Stimulated activated CD4-positive, alpha-beta T cell treated with anti-CD3 and anti-CD28 coated beads, Interleukin-1b, Interleukin-23, amount 100 ng/mL, for 4 hours (primary cell): ENCODE measurements around the gene ARL17B.
"Not testable (repeated sequence)": the region's sequence is repeated elsewhere in the genome, so short reads cannot be mapped to it uniquely, and the experiment has no call there.

Source experiments
- DNase-seq, 2 donors: peaks; one replicate each; pipeline ENCODE4 v3.0.0-alpha.2; 2020; ENCODE audit warnings: low read depth in 2 of 2

Gene ARL17B

DNA sequence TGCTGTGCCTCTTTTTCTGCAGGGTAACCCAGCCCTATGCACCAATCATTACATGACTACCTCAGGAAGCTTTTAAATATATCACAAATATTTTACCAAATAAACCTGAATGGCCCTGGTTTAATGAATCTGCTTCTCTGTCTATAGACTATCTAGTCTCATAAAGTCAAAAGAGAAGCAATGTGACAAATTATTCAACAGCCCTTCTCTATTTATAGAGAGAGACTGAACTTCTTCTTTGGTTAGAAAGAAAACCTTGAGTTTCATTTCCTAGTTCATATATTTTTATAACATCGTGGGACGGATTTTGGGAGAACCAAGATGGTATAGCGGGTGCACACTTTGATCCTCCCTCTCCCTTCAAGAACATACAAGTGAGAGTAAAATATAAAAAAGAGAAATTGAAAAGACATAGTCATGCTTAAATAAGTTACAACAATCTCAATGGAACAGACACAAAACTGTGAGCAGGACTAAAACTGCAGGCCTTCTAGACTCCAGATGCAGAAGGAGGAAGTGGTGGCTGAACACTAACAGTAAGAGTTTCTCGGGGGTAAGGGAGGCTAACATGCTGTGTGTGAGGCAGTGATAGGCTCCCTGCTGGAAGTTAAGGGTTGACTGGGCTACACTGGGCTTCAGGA, 70.5 kb downstream of the ARL17B start:
- not testable (repeated sequence) for DNase-seq

DNA sequence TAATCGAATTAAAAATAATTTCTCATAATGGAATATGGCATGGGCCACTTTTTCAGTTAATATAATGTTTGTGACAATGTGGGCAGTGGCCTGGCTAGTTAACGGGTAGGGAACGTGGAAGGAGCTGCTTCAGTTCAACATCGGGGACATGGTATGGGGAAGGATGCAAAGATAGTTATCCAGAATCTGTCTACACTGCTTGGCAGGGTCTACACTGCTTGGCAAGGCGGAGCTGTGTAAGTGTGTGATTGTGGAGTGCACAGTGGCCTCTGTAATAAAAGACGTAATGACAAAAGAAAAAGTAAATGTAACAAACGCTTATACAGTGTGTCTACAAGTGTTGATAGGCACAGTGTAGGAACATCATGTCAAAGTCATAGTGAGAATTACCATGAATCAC, 74.0 kb downstream of the ARL17B start:
- not testable (repeated sequence) for DNase-seq

DNA sequence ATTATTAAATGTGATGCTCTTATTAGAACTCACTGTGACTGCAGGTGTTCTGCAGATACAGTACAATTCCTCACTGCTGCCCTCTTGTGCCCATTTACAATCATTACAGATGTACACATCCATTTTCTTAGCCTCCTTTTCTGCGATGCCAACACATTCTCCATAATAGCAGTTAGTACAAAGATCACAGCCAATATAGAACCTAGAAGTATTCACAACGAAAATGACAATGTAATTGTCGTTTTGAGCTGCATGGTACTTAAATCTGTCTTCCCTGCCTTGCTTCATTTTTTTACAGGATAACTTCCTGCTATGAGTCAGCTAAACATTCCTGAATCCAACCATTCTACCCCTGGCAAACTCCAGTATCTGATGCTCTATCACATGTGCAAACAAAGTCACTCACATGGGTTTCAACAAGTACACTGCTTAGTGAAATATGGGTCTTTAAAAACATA, 74.8 kb downstream of the ARL17B start:
- DNase-seq: peak in 1 of 2 donors; percentile 66

DNA sequence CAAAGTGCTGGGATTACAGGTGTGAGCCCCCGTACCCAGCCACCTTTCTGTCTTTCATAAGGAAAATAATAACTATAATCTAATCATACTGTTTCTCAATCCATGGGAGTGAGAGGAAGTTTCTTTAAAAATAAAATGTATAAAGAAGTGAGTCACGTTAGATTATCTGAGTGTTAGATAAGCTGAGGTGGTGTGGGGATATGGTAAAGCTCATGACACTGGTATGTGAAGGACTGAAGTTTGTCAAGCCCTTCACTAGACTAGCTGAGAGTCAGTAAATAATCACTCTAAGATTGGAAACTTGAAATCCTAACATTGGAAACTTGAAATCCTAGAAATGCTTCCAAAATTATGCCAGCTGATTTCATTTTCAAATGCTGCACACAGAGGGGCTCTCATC, 76.1 kb downstream of the ARL17B start:
- DNase-seq: not testable (repeated sequence)

DNA sequence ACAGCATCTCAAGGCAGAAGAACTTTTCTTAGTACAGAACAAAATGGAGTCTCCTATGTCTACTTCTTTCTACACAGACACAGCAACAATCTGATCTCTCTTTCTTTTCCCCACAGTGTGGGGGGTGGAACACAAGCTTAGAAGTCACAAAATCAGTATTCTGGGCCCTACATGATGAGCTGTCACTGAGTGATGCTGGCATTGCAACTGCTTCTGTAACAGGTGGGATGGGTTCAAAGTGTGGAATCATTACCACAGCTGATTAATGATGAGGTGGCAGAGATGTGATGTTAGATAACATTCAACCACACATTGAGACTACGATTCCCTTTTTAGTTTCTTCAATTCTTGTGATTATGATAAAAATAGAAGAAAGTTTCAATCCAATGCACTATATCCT, 77.1 kb downstream of the ARL17B start:
- DNase-seq: not testable (repeated sequence)

DNA sequence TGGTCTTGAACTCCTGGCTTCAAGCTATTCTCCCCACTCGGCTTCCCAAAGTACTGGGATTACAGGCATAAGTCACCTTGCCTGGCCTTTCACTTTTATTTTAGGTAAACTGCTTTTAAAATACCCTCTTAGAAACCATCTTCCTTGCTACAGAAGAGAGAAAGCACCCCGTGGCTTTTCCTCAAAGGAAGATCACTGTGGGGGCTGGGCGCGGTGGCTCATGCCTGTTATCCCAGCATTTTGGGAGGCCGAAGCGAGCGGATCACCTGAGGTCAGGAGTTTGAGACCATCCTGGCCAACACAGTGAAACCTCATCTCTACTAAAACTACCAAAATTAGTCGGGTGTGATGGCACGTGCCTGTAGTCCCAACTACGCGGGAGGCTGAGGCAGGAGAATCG, 78.9 kb downstream of the ARL17B start:
- DNase-seq: not testable (repeated sequence)

DNA sequence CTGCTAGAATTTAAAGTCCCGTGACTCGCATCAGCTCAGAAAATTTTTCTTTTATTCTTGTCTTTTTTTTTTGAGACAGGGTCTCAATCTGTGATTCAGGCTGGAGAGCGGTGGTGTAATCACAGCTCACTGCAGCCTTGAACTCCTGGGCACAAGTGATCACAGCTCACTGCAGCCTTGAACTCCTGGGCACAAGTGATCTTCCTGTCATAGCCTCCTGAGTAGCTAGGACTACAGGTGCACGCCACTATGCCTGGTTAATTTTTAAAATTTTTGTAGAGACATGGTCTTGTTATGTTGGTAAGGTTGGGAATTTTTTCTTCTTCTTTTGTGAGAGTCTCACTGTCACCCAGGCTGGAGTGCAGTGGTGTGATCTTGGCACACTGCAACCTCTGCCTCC, 80.2 kb downstream of the ARL17B start:
- DNase-seq: not testable (repeated sequence)

DNA sequence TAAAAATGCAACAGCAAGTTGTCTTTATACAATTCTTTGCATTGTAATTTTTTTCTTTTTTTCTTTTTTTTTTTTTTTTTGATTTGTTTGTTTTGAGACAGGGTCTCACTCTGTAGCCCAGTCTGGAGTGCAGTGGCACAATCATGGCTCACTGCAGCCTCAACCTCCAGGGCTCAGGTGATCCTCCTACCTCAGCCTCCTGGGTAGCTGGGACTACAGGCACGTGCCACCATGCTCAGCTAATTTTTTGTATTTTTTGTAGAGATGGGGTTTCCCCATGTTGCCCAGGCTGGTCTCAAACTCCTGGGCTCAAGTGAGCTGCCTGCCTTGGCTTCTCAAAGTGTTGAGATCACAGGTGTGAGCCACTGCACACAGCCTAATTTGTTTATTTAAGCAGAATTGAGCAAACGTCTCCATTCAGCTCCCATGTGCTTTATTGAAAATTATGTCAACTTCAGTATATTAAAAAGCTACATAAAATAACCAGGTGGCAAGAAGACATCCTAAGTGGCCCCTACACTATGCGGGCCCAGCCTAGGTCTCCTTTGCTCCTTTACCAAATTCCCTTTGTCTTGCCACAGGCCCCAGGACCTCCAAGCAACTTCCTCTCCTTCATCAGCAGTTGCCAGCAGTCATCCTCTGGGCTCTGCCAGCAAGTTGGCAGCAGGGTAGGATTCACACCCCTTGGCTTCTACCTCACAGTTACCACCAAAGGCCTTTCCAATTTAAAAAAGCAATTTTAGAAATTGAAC, 84.7 kb downstream of the ARL17B start:
- DNase-seq: not testable (repeated sequence)

DNA sequence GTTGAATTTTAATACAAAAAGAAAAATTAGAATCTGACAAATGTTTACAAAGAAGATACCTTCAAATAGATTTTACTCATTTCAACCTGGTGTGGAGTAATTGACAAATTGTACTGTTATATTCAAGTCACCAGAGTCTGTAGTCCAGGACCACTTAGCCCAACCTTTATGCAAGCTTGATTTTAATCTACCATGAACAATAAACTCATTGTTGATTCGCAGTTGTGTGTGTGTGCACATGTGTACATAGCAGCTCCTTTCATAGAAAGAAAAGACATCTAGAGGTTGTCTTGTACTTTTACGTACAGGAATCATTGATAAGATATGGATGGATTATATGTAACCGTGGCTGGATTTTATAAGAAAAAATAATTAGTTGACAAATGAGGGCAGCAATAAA, 87.3 kb downstream of the ARL17B start:
- no peak for DNase-seq

DNA sequence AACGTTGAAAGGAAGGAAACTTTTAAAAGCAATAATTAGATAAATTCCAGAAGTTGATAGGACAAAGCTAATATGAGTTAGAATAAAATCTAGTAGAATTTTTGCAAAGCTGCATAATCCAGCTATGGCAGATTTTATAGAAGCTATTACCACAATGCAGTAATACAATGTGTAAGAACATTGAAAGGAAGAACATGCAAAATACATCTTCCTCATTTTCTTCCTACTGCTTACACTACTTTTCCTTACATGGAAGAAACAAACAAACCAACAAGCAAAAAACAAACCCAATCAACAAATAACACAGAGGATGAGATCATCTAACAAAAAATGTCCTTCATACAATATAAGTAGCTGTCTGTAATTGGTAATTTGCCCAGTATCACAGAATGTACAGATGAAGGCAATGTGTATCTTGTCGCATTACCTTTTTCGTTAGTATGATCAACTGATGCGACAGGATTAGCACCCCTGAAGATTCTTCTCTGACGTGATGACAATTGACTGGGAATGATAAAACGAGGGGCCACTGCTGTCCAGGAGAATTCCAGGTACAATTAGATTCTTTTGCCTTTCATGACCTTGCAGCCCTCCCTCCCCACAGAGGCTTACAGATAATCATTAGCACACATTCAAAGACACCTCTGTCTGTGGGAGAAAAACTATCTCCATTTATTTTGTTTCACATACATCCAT, 87.9 kb downstream of the ARL17B start:
- no peak for DNase-seq

DNA sequence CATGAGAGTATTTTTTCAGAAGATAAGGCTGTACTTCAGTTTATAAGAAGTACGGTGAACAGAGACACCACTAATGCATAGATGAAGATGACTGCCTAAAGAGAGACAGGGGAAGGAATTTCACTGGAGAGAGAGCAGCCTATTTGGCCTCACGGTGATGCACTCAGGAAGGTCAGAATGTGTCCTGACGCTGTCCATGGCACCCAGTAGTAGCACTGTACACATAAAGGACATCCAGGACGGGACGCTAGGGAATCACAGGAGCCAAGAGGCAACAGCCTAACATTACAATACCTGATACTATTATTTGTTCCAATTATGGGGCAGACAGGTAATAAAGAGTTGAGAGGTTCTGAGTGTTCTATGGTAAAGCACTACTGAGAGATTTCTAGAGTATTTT, 91.5 kb downstream of the ARL17B start:
- no peak for DNase-seq

DNA sequence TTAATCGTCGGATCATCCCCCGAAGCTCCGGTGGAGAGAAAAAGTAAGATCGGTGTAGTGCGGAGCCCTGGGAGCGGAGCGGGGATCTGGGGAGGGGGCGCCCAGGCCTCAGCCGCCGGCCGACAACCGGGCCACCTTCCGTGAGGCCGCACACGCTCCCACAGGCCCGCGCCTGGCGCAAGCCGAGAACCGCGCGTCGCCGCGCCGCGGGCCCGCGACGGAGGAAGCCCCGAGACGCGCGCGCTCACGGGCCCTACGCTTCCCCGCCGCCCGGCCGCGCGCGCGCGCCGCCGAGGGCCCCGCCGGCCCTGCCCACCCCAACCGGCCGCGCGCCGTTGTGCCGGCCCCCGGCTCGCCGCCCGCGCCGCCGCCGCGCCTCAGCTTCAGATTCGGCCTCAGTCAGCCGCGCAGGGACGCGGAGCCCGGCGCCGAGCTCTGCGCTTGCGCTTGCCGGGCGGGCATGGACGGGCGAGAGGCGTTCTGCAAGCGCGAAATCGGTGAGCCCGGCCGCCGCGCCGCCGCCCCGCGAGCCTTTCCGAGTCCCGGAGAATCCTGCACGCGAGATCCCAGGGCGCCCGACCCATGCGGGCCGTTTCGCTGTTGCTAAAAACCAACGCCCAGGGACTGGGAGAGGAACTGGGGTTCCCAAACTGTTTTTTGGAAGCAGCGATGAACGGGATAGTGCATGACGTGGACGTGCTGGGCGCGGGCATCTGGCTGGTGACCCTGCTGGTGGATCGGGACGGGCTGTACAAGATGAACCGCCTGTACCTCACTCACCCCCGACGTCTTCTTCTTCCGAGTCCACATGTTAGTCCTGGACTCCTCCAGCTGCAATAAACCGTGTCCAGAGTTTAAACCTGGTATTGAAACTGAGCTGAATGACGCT, 94.7 kb downstream of the ARL17B start:
- DNase-seq: peak; percentile 71 to 87

DNA sequence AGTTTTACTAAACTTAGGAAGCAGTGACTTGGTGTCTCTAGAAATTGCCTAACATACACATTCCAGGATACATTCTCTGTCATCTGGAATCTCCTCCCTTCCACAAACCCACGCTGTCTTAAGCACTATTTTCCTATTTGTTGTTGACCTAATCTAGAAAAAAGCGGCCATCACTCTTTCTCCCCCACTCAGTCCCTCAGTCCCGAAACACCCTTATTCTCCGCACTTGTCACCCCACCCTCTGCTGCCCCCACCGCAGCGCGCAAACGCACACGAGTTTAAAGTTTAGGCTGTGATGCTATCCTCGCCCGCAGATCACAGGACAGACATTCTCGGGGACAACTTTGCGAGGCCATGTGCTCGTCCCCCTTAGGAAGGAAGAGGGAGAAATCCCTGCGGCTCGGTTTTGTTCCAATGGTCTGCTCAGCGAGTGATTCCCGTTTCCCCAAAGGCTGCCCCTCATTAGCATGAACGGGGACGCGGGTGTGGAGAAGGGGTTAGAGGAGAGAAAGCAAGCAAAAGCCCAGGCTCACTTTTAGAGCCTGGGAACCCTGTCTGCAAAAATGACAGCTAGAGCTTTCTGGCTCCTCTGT, 95.4 kb downstream of the ARL17B start:
- DNase-seq: not testable (repeated sequence)

DNA sequence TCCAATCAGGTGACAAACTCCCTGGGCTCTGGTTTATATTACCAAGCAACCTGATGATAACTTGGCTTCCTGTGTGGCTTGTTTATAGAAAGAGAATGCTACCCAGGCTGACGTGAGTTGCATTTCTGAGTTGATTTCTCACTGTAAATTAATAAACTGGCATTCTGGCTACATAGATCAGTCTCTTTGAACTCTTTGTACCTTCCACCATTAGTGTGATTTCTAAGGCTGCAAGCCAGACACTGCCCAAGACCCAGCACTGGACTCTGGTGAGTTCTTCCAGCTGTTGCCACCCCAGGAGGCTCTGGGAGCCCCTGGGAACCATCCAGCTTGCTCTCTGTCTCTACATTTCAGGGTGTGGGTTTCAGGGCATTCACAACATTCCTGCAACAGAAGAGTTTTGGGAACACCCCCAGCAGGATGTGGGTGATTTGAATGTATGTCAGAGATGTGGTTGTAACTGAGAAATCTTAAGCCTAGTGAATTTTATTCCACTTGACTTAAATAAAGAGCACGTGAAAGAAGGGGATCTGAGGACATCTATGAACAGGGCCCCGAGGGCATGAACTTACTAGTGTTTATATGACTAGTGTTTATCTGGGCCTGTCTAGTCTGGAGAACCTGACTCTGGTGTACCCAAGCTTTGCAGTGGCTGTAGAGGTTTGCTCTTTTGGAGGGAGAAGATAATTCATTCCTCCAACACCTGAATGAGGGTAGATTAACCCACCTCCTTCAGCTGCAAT, 96.9 kb downstream of the ARL17B start:
- DNase-seq: no peak

DNA sequence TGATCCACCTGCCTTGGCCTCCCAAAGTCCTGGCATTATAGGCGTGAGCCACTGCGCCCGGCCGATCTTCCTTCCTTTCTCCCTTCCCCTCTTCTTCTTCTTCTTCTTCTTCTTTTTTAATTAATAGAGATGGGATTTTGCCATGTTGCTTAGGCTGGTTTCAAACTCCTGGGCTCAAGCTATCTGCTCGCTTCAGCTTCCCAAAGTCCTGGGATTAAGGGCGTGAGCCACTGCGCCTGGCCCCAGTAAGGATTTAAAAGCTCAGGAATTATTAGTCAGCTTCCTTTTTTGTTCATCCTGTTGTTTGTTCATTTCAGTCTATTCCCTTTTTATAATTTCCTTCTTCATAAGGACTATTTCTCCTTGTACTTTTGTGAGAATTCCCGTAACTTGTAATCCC, 99.3 kb downstream of the ARL17B start:
- DNase-seq: no peak

DNA sequence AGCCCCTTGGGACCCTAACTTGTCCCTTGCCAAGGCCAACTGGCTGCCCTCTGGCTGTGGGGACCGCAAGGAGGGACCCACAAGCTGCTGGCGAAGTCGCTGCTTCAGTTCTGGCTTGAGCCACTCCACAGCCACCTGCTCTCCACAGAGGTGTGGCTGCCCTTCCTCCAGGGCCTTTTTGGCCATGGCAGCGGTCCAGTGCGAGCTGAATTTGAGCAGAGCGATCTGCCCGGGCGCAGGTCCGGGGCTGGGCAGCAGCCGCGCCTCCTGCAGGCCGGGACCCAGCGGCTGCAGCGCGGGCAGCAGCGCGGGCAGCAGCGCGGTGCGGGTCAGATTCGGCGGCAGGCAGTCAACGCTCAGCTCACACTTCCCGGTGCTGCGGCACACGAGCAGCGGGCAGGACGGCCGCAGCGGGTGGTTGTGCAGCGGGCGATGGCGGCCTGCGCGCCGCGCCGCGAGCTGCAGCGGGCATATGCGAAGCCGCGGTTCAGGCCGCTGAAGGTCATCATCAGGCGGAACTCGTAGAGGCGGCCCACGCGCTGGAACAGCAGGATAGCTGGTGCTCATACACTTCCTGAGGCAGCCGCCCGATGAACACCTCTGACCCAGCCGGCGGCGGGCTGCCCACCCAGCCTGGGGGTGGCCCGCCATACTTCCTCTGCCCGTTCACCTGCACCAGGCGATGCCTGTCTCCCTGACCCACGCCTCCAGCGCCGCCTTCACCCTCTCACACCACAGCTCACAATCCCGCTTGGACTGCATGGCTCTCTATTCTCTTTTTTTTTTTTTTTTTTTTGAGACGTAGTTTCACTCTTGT, 101.5 kb downstream of the ARL17B start:
- DNase-seq: not testable (repeated sequence)

DNA sequence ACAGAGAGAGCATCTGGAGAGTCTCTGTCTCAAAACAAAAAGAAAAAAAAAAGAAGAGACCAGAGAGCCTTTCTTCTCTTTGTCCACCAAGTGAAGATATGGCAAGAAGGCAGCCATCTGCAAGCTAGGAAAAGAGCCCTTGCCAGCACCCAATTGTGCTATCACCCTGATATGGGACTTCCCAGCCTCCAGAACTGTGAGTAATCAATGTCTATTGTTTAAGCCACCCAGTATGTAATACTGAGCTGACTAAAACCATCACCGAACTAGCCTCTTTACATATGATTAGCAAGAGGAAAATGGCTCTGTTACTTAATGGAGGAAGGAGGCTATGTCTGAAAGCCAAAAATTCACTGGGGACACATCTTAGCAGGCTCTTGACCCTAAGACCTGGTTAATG, 105.2 kb downstream of the ARL17B start:
- not testable (repeated sequence) for DNase-seq

DNA sequence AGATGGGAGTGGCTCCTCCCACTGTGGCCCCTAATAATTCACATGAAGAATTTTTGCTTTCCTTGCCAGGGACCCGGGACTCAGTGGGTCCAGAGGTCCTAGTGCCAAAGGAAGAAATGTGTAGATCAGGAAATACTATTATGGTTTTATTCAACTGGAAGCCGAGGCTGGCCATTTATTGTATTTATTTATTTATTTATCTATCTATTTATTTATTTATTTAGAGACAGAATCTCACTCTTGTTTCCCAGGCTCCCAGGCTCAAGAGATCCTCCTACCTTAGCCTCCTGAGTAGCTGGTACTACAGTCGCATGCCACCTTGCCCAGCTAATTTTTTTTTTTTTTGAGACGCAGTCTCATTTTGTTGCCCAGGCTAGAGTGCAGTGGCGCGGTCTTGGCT, 107.4 kb downstream of the ARL17B start:
- not testable (repeated sequence) for DNase-seq

DNA sequence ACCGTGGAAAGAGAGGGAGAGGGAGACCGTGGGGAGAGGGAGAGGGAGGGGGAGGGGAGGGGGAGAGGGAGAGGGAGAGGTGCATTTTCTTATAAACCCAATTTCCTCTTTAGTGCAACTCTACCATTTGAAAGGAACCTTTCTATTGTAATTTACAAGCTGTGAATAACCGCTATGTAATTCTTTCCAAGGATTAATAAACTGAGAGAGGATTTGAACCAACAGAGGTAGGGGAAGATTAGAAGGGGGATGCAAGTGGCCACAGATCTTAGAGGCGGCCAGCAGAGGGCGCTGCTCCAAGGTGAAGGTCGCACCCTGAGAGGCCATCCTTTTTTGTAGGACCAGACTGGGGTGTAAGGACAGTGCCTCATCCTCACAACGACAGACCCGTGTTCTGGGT, 107.8 kb downstream of the ARL17B start:
- peak; percentile 66 to 73 for DNase-seq

DNA sequence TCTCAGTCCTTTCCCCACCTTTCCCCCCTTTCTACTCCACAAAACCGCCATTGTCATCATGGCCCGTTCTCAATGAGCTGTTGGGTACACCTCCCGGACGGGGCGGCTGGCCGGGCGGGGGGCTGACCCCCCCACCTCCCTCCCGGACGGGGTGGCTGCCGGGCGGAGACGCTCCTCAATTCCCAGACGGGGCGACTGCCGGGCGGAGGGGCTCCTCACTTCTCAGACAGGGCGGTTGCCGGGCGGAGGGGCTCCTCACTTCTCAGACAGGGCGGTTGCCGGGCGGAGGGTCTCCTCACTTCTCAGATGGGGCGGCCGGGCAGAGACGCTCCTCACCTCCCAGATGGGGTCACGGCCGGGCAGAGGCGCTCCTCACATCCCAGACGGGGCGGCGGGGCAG, 108.8 kb downstream of the ARL17B start:
- DNase-seq: not testable (repeated sequence)
